ENCODE data around the gene SLC6A11. TPM values are rescaled to one million over a fixed set of nuclear protein-coding genes. Genes with fewer than 3 reads are reported as not detected.

Gene SLC6A11
- total RNA-seq, 4 donors from 2014 or later: 6.2 to 13.4 (median 9.5) TPM

GRCh38 chr3:10857235-10857634 lies 41.2 kb downstream of the SLC6A11 start:
- no peak for TF ChIP-seq CTCF (IDR thresholded peaks at IDR 0.05)
- TF ChIP-seq POLR2A (IDR thresholded peaks at IDR 0.05): no peak
- H3K27ac ChIP-seq: no peak overlapping the region
- H3K36me3 ChIP-seq: no peaks in the 10 kb centered on the region
- H3K27me3 ChIP-seq: no peaks in the 10 kb centered on the region
- no peak overlapping the region for H3K4me3 ChIP-seq
- DNase-seq: no peak
- intact Hi-C loops (cut with DNase I): no loop called here
- H3K9me3 ChIP-seq: no peaks in the 10 kb centered on the region
- WGBS, 2 donors: 93 to 94% methylated on average over 2 of the region's 2 CpGs
- no peaks in the 10 kb centered on the region for H3K4me1 ChIP-seq

GRCh38 chr3:10858091-10858490 lies 42.1 kb downstream of the SLC6A11 start:
- Histone ChIP-seq H3K9me3 (no peaks in the 10 kb centered on the region), H3K27me3 (no peaks in the 10 kb centered on the region), H3K4me1 (no peaks in the 10 kb centered on the region), H3K27ac (no peak overlapping the region), H3K36me3 (no peaks in the 10 kb centered on the region), H3K4me3 (no peak overlapping the region)
- no peak for TF ChIP-seq CTCF (IDR thresholded peaks at IDR 0.05)
- no peak for TF ChIP-seq POLR2A (IDR thresholded peaks at IDR 0.05)
- 59 to 67% methylated on average over 3 of the region's 3 CpGs for WGBS, 2 donors
- intact Hi-C loops (cut with DNase I): no loop called here
- DNase-seq: no peak

- no peak for DNase-seq
- Histone ChIP-seq H3K4me3 (no peak overlapping the region), H3K27ac (no peak overlapping the region), H3K9me3 (no peaks in the 10 kb centered on the region), H3K4me1 (peaks cover 0 to 5% (median 0%) of the 10 kb centered on the region in 3 donors), H3K36me3 (peaks cover 0 to 7% (median 0%) of the 10 kb centered on the region in 3 donors), H3K27me3 (no peaks in the 10 kb centered on the region)
- WGBS, 2 donors: 57% methylated on average over 5 of the region's 5 CpGs
- intact Hi-C loops (cut with DNase I): no loop called here
- no peak for TF ChIP-seq CTCF (IDR thresholded peaks at IDR 0.05)
- TF ChIP-seq POLR2A (IDR thresholded peaks at IDR 0.05): no peak
These were observed 51.4 kb downstream of the SLC6A11 start for GRCh38 chr3:10867384-10867783.

- WGBS, 2 donors: 45 to 46% methylated on average over 6 of the region's 7 CpGs
- DNase-seq: no peak
- intact Hi-C loops (cut with DNase I): no loop called here
These were observed 53.4 kb downstream of the SLC6A11 start for GRCh38 chr3:10869460-10869859.

GRCh38 chr3:10870296-10870695 lies 54.3 kb downstream of the SLC6A11 start:
- peaks cover 0 to 1% (median 0%) of the 10 kb centered on the region in 3 donors for H3K36me3 ChIP-seq
- no peak overlapping the region for H3K27ac ChIP-seq
- H3K4me1 ChIP-seq: peaks cover 0 to 5% (median 0%) of the 10 kb centered on the region in 3 donors
- no peaks in the 10 kb centered on the region for H3K27me3 ChIP-seq
- intact Hi-C loops (cut with DNase I): no loop called here
- 67 to 90% methylated on average over 1 of the region's 1 CpG for WGBS, 2 donors
- TF ChIP-seq POLR2A (IDR thresholded peaks at IDR 0.05) (no peak), CTCF (IDR thresholded peaks at IDR 0.05) (no peak)
- H3K9me3 ChIP-seq: no peaks in the 10 kb centered on the region
- H3K4me3 ChIP-seq: no peak overlapping the region
- DNase-seq: no peak

More at GRCh38 chr3:10869460-10869859, 53.4 kb downstream of the SLC6A11 start:
- Histone ChIP-seq H3K27ac (no peak overlapping the region), H3K4me1 (peaks cover 0 to 5% (median 0%) of the 10 kb centered on the region in 3 donors), H3K27me3 (no peaks in the 10 kb centered on the region), H3K9me3 (no peaks in the 10 kb centered on the region), H3K36me3 (peaks cover 0 to 7% (median 0%) of the 10 kb centered on the region in 3 donors), H3K4me3 (no peak overlapping the region)
- TF ChIP-seq POLR2A (IDR thresholded peaks at IDR 0.05) (no peak), CTCF (IDR thresholded peaks at IDR 0.05) (no peak)

Measured in esophagus squamous epithelium (tissue), 5 donors.